Mononuclear cell (primary cell): ENCODE data around the gene NRN1. TPM values are rescaled to one million over a fixed set of nuclear protein-coding genes. Genes with fewer than 3 reads are reported as not detected.
"Not testable (repeated sequence)": the region's sequence is repeated elsewhere in the genome, so short reads cannot be mapped to it uniquely, and the experiment has no call there.

Source experiments
- H3K27me3 ChIP-seq: 2 replicates; pipeline ENCODE4 v1.6.0; 2011; ENCODE audit warnings: low read length, control low read depth; ENCODE audit not compliant: insufficient read depth
- H3K4me1 ChIP-seq: 2 replicates; pipeline ENCODE4 v1.5.1; 2011; ENCODE audit warnings: mild to moderate bottlenecking, low read length, control low read depth; ENCODE audit not compliant: insufficient read depth
- H3K4me3 ChIP-seq: 2 replicates; pipeline ENCODE4 v1.5.1; 2011; ENCODE audit warnings: mild to moderate bottlenecking, low read length, moderate library complexity
- H3K9me3 ChIP-seq: 2 replicates; pipeline ENCODE4 v1.5.1; 2011; ENCODE audit warnings: low read depth, mild to moderate bottlenecking, control low read depth, low read length
- total RNA-seq: library from RNA; depleted of rRNA; stranded (reverse); fragments of >200 nt; gene quantifications from one replicate; pipeline ENCODE4 v1.2.3, GENCODE V29; 2012

Gene NRN1, protein sequence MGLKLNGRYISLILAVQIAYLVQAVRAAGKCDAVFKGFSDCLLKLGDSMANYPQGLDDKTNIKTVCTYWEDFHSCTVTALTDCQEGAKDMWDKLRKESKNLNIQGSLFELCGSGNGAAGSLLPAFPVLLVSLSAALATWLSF
- total RNA-seq, result 0.31 TPM

DNA sequence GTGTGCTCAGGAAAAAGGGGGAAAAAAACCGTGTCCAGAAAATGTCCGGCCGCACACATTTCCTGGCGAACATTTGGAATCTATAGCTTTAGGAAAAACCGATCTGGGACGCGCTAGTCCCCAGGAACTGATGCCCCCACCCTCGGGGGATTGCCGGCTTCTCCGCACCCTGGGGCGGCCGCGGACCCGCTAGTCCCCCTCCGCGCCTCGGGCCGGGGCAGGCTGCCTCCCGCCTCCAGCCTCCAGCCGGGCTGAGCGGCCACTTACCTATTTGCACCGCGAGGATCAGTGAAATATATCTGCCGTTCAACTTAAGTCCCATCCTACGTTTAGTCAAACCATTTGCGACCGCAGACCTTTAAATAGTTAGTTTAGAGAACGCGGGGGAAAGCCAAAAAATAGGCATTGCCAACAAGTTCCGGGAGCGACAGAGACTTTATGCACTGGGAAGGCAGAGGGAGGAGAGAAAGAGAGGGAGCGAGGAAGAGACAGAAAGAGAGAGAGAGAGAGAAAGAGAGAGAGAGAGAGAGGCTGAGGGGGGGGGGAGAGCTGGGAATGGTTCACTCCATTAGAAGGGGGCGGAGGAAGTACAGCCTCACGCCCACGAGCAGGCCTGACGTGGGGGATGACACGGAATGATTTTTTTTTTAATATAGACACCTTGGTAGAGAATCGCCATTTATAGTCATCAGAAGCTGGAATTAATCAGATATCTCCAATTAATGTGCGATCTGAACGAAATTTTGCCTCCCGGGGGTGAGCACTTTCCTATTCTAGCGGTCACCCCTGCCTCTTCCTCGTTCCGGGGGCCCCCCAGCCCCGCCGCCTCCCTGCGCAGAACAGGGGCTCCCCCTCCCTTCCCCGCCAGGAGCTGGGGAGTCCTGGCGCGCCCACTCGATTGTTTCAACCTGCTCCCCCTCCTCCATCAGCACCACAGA lies at the start of gene NRN1:
Gene NRN1, minus strand, starts transcription at position 498 of the 938 bp plus-strand sequence. Its CDS starts 176 bp downstream, at position 322.
- no peaks in the 10 kb centered on the region for H3K9me3 ChIP-seq
- H3K4me1 ChIP-seq, result peaks cover 67% of the 10 kb centered on the region
- no peak within 1 kb of the TSS for H3K4me3 ChIP-seq
- peaks cover 90% of the 10 kb centered on the region for H3K27me3 ChIP-seq

DNA sequence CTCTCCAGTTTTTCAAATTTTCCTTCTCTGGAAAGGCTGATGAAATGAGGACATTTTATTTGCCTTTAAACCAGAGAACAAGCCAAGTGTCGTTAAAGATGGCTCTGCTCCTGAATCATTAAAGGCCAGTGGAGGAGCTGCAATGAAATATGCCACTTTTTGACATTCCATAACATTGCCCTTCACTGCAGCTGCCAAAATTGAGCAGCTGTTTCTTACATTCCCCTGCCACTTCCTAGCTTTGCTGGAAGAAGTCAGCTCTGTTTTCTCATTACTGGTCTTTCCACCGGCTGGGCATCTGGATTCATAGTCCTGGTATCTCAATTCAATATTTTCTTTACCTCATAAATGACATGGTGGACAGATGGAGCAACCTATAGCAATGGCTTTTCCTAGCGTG lies 45.5 kb upstream of the NRN1 start:
- no peaks in the 10 kb centered on the region for H3K4me1 ChIP-seq
- H3K27me3 ChIP-seq, result peaks cover 32% of the 10 kb centered on the region
- no peaks in the 10 kb centered on the region for H3K9me3 ChIP-seq
- H3K4me3 ChIP-seq, result no peak overlapping the region

DNA sequence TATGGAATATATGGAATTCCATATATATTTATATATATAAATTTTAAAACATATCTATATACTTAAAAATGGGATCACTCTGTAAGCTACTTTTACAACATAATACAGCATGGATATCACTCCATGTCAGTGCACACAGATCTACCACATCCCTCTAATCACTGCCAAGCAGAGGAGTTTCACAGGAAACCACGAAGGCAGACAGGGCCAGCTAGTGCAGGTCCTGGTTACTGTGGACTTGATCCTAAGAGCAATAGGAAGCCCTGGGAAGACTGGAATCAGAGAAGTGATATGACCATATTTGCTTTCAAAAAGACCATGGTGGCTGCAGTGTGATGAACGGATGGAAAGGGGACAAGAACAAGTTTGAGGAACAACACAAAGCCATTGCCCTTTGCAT lies 40.0 kb upstream of the NRN1 start:
- Histone ChIP-seq H3K4me3 (no peak overlapping the region), H3K9me3 (no peaks in the 10 kb centered on the region), H3K27me3 (peaks cover 26% of the 10 kb centered on the region), H3K4me1 (no peaks in the 10 kb centered on the region)

DNA sequence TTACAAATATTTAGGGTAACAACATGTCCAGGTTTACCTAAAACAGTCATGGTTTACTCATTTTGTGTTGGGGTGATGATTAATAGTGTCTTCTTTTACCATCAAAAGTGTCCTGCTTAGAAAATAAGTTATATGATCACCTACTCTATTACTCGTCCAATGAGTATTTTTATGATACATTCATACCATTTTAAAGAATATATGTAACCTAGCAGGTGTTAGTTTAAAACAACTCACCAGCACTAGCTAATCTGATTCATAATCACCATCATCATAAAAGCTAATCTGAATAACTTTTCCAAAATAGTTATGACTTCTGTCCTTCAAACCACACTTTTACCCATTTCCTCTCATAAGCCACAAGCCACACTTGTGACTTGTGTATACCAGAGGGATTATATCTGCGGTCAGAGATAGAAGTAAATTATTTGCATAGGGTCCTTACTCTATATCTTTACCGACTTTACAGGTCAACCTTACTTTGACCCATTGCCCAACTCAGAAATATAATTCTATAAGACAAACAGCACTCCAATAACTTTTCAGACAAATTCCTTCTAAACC lies 33.3 kb upstream of the NRN1 start:
- no peak overlapping the region for H3K4me3 ChIP-seq
- no peaks in the 10 kb centered on the region for H3K4me1 ChIP-seq
- H3K27me3 ChIP-seq, result peaks cover 26% of the 10 kb centered on the region
- no peaks in the 10 kb centered on the region for H3K9me3 ChIP-seq

DNA sequence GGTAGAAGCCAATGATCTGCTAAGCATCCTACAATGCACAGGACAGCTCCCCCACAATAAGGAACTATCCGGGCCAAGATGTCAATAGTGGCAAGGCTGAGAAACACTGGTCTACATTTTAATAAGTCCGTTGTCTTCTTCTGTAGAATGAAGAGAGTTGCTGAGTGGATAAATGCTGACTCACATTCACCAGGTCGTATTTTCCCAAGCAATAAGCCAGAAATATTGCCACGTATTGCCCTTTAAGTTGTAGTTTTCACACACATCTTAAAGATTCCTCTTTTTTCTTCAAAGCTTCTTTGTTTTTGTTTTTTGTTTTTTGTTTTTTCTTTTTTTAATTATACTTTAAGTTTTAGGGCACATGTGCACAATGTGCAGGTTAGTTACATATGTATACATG lies 30.5 kb upstream of the NRN1 start:
- Histone ChIP-seq H3K9me3 (no peaks in the 10 kb centered on the region), H3K4me3 (no peak overlapping the region), H3K27me3 (peaks cover 23% of the 10 kb centered on the region), H3K4me1 (no peaks in the 10 kb centered on the region)

DNA sequence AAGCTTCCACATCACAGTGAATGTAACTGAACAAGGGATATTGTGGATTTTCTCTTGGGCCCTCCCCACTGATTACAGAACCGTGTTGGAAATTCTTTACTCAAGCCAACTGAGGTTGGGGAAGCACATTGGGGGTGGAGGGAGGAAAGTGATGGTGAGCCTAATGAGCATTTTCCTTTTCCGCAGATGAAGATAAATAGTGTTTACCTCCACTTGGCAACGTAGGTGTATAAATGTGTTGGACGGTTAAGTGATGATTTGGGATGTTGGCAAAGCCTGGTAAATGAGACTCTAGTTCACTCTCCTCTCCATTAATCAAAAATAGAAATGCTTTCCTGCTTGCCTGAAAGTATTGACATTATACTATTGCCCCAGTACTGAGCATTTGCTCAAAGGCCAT lies 27.1 kb upstream of the NRN1 start:
- no peaks in the 10 kb centered on the region for H3K4me1 ChIP-seq
- no peak overlapping the region for H3K4me3 ChIP-seq
- no peaks in the 10 kb centered on the region for H3K9me3 ChIP-seq
- no peaks in the 10 kb centered on the region for H3K27me3 ChIP-seq

DNA sequence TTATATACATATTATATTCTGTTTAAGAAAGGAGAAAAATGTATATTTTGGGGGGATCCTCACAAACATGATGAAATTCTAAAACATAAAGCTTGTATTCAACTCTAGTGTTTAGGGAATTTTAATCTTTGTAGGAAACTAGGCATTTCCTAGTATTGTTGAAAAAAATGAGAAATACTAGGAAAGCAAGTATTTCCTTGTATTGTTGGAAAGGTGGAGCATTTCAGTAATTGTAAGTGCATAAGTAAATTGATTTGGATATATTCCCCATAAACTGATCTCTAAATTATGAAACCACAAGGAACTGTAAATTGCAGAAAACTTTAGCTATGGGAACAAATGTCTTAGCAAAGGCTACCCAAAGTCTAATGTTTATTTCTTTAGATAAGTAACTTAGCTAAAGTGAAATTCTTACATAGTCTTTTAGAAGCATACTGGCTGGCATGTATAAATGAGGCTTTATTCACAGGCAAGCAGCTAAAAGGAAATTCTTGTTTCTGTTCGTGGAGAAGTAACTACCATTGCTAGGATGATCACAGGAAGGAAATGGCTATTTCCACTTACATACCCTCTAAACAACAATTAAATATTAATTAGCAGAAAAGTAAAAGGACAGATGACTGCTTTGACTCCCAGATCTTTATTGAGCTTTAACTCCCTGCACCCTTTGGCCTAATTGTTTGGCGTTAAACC lies 19.9 kb upstream of the NRN1 start:
- H3K4me1 ChIP-seq, result no peaks in the 10 kb centered on the region

DNA sequence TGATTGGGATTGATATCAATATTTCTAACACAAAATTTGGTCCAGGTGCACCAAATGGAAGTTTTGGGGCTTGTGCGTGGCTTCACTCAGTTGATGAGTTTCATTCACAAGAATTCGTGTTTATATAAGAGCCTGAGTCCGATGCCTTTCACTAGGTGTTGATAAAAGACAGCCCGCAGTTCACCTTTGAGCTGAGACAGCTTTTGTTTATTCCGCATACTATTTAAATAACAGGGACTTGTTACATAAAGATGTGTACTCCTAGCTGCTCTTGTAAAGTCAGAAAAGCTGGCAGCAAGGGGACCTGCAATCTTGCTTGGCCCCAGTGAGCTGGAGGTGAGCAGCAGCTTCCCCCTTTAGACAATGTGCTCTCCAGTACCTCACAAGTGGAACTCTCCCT lies 19.0 kb upstream of the NRN1 start:
- H3K4me1 ChIP-seq, result no peaks in the 10 kb centered on the region
- H3K4me3 ChIP-seq, result no peak overlapping the region
- H3K9me3 ChIP-seq, result no peaks in the 10 kb centered on the region
- H3K27me3 ChIP-seq, result peaks cover 29% of the 10 kb centered on the region

More for the DNA sequence above, 19.9 kb upstream of the NRN1 start:
- Histone ChIP-seq H3K4me3 (no peak overlapping the region), H3K27me3 (peaks cover 20% of the 10 kb centered on the region), H3K9me3 (no peaks in the 10 kb centered on the region)

DNA sequence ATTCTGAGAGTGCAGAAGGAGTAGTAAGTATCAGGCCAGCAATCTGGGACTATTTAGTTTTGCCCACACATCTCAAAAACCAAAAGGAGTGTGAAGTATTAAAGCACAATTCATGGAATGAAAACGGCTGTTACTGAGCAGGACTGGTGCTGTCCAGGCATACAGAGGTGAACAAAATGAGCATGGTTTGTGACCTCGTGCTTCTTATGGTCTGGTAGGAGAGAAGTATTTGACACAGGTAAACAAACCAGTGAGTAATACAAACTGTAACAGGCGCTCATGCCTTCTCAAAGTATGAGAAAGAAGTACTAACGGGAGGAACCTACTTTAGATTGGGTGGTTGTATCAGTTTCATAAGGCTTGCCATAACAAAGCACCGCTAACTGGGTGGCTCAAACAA lies 17.5 kb upstream of the NRN1 start:
- H3K4me1 ChIP-seq, result no peaks in the 10 kb centered on the region
- H3K4me3 ChIP-seq, result no peak overlapping the region
- no peaks in the 10 kb centered on the region for H3K9me3 ChIP-seq
- peaks cover 43% of the 10 kb centered on the region for H3K27me3 ChIP-seq

DNA sequence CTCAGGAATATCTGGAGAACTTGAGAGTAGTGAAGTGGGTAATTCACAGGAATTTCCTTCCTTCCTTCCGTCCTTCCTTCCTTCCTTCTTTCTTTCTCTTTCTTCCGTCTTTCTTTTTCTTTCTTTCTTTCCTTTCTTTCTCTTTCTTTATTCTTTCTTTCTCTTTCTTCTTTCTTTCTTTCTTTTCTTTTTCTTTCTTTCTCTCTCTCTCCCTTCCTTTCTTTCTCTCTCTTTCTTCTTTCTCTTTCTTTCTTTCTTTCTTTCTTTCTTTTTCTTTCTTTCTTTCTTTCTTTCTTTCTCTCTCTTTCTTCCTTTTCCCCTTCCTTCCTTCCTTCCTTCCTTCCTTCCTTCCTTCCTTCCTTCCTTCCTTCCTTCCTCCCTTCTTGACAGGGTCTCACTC lies 16.1 kb upstream of the NRN1 start:
- H3K9me3 ChIP-seq, H3K4me1 ChIP-seq, H3K4me3 ChIP-seq: not testable (repeated sequence)
- H3K27me3 ChIP-seq, result peaks cover 57% of the 10 kb centered on the region

DNA sequence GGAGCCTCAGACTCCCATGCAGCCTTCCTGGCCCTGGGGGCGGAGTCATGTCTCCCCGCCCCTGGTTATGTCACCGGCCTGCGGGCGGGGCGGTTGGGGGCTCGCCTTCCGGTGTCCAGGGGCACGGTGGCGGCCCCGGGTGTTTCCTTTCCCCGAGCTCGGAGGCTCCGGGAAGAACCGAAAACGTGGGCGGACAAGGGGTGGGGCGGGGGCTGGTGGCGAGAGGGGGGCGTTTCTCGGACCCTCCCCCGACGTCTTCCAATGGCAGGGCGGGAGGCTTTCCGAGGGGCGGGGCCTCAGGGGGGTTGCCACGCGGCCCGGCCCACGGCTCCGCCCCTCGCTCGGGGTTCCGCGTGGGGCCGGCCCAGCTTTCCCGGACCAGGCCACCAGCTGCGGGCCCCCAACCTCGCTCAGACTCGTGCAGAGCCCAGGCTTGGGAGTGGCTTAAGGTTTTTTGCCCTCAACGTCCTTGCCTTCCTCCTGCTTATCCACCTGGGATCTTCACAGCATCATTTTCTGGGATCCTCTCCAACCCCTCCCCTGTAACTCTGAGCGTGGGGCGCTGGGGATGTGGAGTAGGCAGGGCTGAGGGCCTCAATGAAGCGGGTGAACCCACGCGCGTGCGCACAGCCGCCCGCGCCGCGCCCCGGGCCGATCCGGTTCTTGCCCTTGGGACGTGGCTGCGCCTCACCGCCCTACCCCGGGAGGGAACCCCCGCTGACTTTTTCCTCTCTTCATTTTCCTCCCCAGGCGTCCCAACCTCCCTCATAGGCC lies 2.1 kb upstream of the NRN1 start:
- H3K4me1 ChIP-seq, result peaks cover 45% of the 10 kb centered on the region

DNA sequence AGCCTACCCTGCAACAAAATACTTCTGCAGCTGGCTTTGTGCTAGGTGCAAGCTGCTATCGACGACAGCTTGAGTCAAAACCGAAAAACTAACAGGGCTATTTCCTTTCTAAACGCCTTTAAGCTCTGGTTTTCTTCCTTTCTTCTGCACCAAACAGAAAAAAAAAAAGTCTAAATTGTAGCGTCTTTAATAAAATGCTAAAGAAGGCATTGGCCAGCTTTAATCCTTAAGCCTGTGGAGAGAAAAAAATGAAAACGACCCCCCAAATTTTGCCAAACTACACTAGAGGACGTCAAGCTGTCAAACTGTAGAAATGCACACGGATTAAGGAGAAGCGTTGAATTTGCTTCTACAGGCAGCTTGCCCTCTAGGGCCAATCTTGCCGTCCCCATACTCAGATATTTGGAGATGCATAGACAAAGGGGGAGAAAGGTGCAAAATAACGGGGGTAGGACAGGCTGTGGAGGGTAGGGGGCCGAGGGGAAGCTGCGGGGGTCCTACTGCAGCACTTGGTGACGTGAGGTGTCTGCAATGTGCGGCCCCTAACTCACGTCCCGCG lies 1.4 kb upstream of the NRN1 start:
- Histone ChIP-seq H3K9me3 (no peaks in the 10 kb centered on the region), H3K27me3 (peaks cover 90% of the 10 kb centered on the region), H3K4me1 (peaks cover 52% of the 10 kb centered on the region), H3K4me3 (peak overlapping the region; percentile 19)

More for the DNA sequence above, 2.1 kb upstream of the NRN1 start:
- Histone ChIP-seq H3K9me3 (no peaks in the 10 kb centered on the region), H3K4me3 (peak overlapping the region; percentile 19), H3K27me3 (peaks cover 89% of the 10 kb centered on the region)

DNA sequence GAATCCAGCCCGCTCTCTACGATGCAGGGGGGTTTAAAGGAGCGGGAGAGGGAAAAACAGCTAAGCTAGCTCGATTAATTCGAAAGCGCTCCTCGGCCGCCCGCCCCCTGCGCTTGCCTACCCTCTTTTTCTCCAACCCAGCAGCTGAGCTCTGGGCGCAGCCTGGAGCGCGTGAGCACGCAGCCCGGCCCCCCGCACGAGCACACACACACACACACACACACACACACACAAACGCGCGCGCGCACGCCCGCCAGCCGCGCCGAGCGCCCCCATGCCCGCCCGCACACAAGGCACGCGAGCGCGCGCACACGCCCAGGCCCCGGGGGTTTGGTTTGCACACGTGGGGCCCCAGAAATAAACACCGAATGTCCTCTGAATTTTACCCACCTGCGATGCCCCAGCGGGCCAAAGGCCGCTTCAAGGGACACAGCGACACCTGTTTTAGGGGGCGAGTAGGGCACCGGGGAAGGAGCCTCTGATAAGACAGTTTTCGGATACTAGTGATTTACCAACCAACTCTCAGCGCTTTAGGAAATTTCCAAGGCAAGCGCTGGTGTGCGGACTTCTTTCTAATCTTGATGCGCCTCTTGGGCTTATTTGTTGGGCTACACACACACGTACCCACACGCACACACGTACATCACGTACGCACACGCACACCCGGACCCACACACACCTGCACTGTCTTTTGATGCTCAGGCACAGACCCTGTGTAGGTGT lies 802 bp upstream of the NRN1 start:
- Histone ChIP-seq H3K4me1 (peaks cover 58% of the 10 kb centered on the region), H3K27me3 (peaks cover 90% of the 10 kb centered on the region), H3K9me3 (no peaks in the 10 kb centered on the region), H3K4me3 (no peak overlapping the region)

DNA sequence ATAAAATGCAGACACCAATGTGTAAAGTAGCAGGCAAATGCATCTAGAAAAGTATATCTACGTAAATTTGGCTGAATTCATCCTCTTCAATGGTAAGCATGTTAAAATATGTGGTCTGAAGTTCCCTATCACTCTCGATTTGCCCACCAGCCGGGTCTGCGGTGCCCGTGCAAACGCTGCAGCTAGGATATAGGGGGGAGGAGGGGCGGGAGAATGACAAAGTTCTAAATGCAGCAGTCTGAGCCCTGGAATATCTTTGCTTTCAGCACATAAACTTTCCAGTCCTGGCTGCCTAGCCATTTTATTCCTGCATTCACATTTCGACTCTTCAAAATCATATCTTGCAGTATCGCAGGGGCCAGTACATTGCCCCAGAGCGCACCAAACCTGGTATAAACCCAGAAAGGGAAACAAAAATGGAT lies 708 bp downstream of the NRN1 start:
- H3K4me1 ChIP-seq, result peaks cover 68% of the 10 kb centered on the region
- no peak overlapping the region for H3K4me3 ChIP-seq
- no peaks in the 10 kb centered on the region for H3K9me3 ChIP-seq
- peaks cover 96% of the 10 kb centered on the region for H3K27me3 ChIP-seq
